DMS53 treated with DMSO at 0.1 percent for 48 hours (cell line): ENCODE data around the gene OR9G4.

Experiments used
- DNase-seq: peaks from one replicate; lab custom pipeline; 2025; ENCODE audit not compliant: unreplicated experiment; lab: John Stamatoyannopoulos, UW

OR9G4 gene

GRCh38 chr11:56748597-56748996, at the start of gene OR9G4:
Gene OR9G4, minus strand, starts transcription at chr11:56748697. Its CDS starts 4,931 bp downstream, at chr11:56743766.
- DNase-seq: no peak

- peak; percentile 28 for DNase-seq
These were observed 35.0 kb upstream of the OR9G4 start for GRCh38 chr11:56783448-56784041.

GRCh38 chr11:56782167-56782847, 33.8 kb upstream of the OR9G4 start:
- no peak for DNase-seq

GRCh38 chr11:56776809-56777208, 28.3 kb upstream of the OR9G4 start:
- DNase-seq: no peak

GRCh38 chr11:56764976-56765375, 16.5 kb upstream of the OR9G4 start:
- no peak for DNase-seq

GRCh38 chr11:56751480-56751879, 3.0 kb upstream of the OR9G4 start:
- no peak for DNase-seq

- DNase-seq: no peak
These were observed 1.7 kb upstream of the OR9G4 start for GRCh38 chr11:56750190-56750589.

- no peak for DNase-seq
These were observed 7.6 kb downstream of the OR9G4 start for GRCh38 chr11:56740886-56741285.

GRCh38 chr11:56740107-56740506, 8.4 kb downstream of the OR9G4 start:
- DNase-seq: no peak

- DNase-seq: no peak
These were observed 28.0 kb downstream of the OR9G4 start for GRCh38 chr11:56720513-56720912.

- DNase-seq: peak; percentile 22
These were observed 32.1 kb downstream of the OR9G4 start for GRCh38 chr11:56716379-56716854.

- no peak for DNase-seq
These were observed 34.3 kb downstream of the OR9G4 start for GRCh38 chr11:56714206-56714605.

GRCh38 chr11:56706486-56706885, 42.0 kb downstream of the OR9G4 start:
- DNase-seq: no peak

- no peak for DNase-seq
These were observed 42.6 kb downstream of the OR9G4 start for GRCh38 chr11:56705784-56706396.

GRCh38 chr11:56700914-56701485, 47.5 kb downstream of the OR9G4 start:
- no peak for DNase-seq

GRCh38 chr11:56700242-56700913, 48.1 kb downstream of the OR9G4 start:
- DNase-seq: no peak

- no peak for DNase-seq
These were observed 49.7 kb downstream of the OR9G4 start, which contains the start of gene OR9G1 for GRCh38 chr11:56698795-56699194. Gene OR9G1, plus strand, starts transcription at chr11:56699095. Its CDS starts 1,293 bp downstream, at chr11:56700388.

GRCh38 chr11:56693428-56693827, 55.1 kb downstream of the OR9G4 start:
- no peak for DNase-seq
